Stimulated activated CD4-positive, alpha-beta T cell treated with anti-CD3 and anti-CD28 coated beads, Interleukin-1b, Interleukin-23, amount 100 ng/mL, for 24 hours (primary cell): Measurements from ENCODE around the gene TBCK.
A peak's percentile ranks its signal among the peaks of the same experiment; 100 is the strongest.
"Not testable (repeated sequence)": the region's sequence is repeated elsewhere in the genome, so short reads cannot be mapped to it uniquely, and the experiment has no call there.

Experiments used
- DNase-seq, 4 experiments: peaks; one replicate each; pipeline ENCODE4 v3.0.0-alpha.2; 2020; ENCODE audit warnings: low read depth in 4 of 4, low spot score in 1 of 4

TBCK gene

GRCh38 chr4:106321814-106322213 lies 5.8 kb upstream of the TBCK start:
- not testable (repeated sequence) for DNase-seq

GRCh38 chr4:106321168-106321567 lies 5.2 kb upstream of the TBCK start:
- not testable (repeated sequence) for DNase-seq

GRCh38 chr4:106320235-106320634 lies 4.2 kb upstream of the TBCK start:
- DNase-seq, result no peak

GRCh38 chr4:106318511-106318910 lies 2.5 kb upstream of the TBCK start:
- DNase-seq, result no peak

GRCh38 chr4:106317815-106318214 lies 1.8 kb upstream of the TBCK start:
- DNase-seq, result no peak

- DNase-seq, result no peak
These were observed 882 bp upstream of the TBCK start for GRCh38 chr4:106316773-106317409.

- peak; percentile 15 to 30 (median 16) for DNase-seq
These were observed 487 bp downstream of the TBCK start for GRCh38 chr4:106315476-106315967.

GRCh38 chr4:106314960-106315359 lies 1.0 kb downstream of the TBCK start:
- no peak for DNase-seq

GRCh38 chr4:106312997-106313522 lies 2.9 kb downstream of the TBCK start:
- no peak for DNase-seq

- DNase-seq, result no peak
These were observed 3.6 kb downstream of the TBCK start for GRCh38 chr4:106312377-106312776.

- DNase-seq, result no peak
These were observed 9.4 kb downstream of the TBCK start for GRCh38 chr4:106306561-106306960.

GRCh38 chr4:106305435-106306055 lies 10.5 kb downstream of the TBCK start:
- no peak for DNase-seq

GRCh38 chr4:106304632-106305031 lies 11.4 kb downstream of the TBCK start:
- DNase-seq, result no peak

- DNase-seq, result no peak
These were observed 12.3 kb downstream of the TBCK start for GRCh38 chr4:106303548-106304281.

- DNase-seq, result no peak
These were observed 14.0 kb downstream of the TBCK start for GRCh38 chr4:106302062-106302438.

- no peak for DNase-seq
These were observed 14.5 kb downstream of the TBCK start for GRCh38 chr4:106301393-106302061.

- no peak for DNase-seq
These were observed 16.0 kb downstream of the TBCK start for GRCh38 chr4:106299977-106300376.

GRCh38 chr4:106297245-106298035 lies 18.6 kb downstream of the TBCK start:
- DNase-seq, result no peak

GRCh38 chr4:106294062-106294461 lies 21.9 kb downstream of the TBCK start:
- DNase-seq, result no peak

- DNase-seq, result no peak
These were observed 24.3 kb downstream of the TBCK start for GRCh38 chr4:106291678-106292077.

GRCh38 chr4:106289737-106290136 lies 26.3 kb downstream of the TBCK start:
- DNase-seq, result no peak
